ENCODE measurements around the gene SEC23A. TPM values are rescaled to one million over a fixed set of nuclear protein-coding genes. Genes with fewer than 3 reads are reported as not detected.

The SEC23A gene
- total and polyA plus RNA-seq, 2 of the 8 experiments (the other 6 are each of a cell fraction or from before 2014, with no cell fraction given) = 30.9 to 58.2 TPM

- TF ChIP-seq SIX5 (IDR thresholded peaks at IDR 0.05; ENCODE audit: low read depth, low read length) (no peak), BACH1 (IDR thresholded peaks at IDR 0.05; ENCODE audit: low read length) (no peak), POLR2AphosphoS5 (IDR thresholded peaks at IDR 0.05; ENCODE audit: low read depth, low read length) (peak; percentile 81; the same call in 1 of the 2 replicates), TAF1 (IDR thresholded peaks at IDR 0.05; ENCODE audit: low read depth, low read length) (peak; percentile 84), CREB1 (IDR thresholded peaks at IDR 0.05) (peak; percentile 27; the same call in 1 of the 2 replicates), TBP (IDR thresholded peaks at IDR 0.05; ENCODE audit: low read depth, low read length) (peak; percentile 66), TAF7 (optimal IDR thresholded peaks at IDR 0.05; ENCODE audit: borderline replicate concordance, low read depth, low read length) (peak; percentile 16), EZH2 (IDR thresholded peaks at IDR 0.05; ENCODE audit: low read depth, low read length, severe bottlenecking) (no peak), ASH2L (IDR thresholded peaks at IDR 0.05; ENCODE audit: low read length) (peak; percentile 67), HDAC6 (IDR thresholded peaks at IDR 0.05; ENCODE audit: low read depth, low read length) (no peak), MAFK (IDR thresholded peaks at IDR 0.05; ENCODE audit: low read depth, low read length) (no peak), JUND (IDR thresholded peaks at IDR 0.05; ENCODE audit: low read length) (no peak), ZNF274 (IDR thresholded peaks at IDR 0.05; ENCODE audit: borderline replicate concordance, extremely low read depth, low read length) (no peak), BRCA1 (IDR thresholded peaks at IDR 0.05; ENCODE audit: low read depth, low read length) (no peak)
Measured at GRCh38 chr14:39114073-39114838, 11.2 kb upstream of the SEC23A start, which contains the start of gene GEMIN2 (continued).

Data from H1 (cell line).